Left lobe of liver (tissue), 2 donors: Measurements from ENCODE around the gene FRK. TPM values are rescaled to one million over a fixed set of nuclear protein-coding genes. Genes with fewer than 3 reads are reported as not detected.
A peak's percentile ranks its signal among the peaks of the same experiment; 100 is the strongest.
"Not testable (repeated sequence)": the region's sequence is repeated elsewhere in the genome, so short reads cannot be mapped to it uniquely, and the experiment has no call there.

Experiments used
- ATAC-seq: fragments of 200-7000 bp; cut with Tn5 transposase; one replicate; pipeline ENCODE4 v1.9.1; 2020; ENCODE audit warnings: mild to moderate bottlenecking, moderate library complexity
- DNase-seq: peaks from one replicate; pipeline ENCODE4 v3.0.0-alpha.2; 2020; ENCODE audit warnings: low spot score
- total RNA-seq: library from RNA; stranded (reverse); gene quantifications from one replicate; pipeline ENCODE4 v1.2.1, GENCODE V29; 2021
- donor health status: DM: no; HTN: no; CAD: no; lungs with moderate emphysema.
- donor health status: DM: no; HTN: yes; CAD: no.

FRK gene
- total RNA-seq, 1 donor from 2014 or later = 12.6 TPM

DNA sequence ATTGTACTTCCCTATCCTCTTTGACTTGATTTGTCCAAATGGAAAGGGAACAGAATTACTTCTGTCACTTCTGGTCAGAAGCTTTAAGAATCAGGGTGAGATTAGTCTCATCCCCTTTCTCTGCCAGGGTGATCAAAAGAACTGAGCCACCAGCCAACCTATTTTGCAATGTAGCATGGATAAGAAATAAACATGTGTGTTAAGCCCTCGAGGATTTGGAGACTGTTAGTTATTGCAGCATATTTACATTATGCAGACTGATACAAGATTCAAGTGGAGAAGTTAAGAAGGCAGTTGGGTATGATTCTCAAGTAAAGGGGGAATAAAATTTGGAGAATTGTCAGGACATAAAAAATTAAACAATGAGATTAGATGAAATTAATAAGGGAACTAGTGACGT, 106.0 kb downstream of the FRK start:
- ATAC-seq = no peak
- DNase-seq = no peak

DNA sequence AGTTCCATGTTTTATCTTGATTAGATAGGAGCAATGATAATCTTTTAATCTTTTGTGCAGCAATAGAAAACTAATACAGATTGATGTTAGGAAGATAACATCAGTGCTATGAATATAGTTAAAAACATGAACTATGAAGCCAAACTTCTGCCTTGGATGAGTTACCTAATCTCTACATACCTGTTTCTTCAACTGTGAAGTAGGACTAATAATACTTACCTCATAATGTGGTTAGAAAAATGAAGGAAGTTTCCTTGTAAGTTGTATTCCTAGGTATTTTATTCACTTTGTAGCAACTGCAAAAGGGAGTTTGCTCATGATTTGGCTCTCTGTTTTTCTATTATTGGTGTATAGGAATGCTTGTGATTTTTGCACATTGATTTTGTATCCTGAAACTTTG, 111.9 kb downstream of the FRK start:
- ATAC-seq = no peak
- no peak for DNase-seq

DNA sequence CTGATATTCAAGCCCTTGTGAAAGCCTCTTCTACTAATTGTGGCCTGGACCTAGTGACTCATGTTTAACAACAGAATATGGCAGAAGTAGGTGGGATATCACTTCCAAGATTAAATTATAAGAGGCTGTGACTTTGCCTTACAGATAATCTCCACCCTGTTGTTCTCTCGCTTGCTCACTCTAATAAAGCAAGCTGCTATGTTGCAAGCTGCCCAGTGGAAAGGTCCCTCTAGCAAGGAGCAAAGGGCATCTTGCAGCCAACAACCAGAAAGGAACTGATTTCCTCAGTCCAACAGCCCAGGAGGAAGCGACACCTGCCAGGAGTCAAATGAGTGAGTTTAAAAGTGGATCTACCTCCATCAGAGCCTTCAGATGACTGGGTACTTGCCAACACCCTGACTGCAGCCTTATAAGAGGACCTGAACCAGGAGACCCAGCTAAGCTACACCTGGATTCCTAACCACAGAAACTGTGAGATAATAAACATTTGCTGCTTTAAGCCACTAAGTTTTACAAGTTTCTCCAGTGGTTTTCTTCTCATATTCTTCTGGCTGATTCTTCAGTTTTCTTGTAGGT, 112.6 kb downstream of the FRK start:
- peak; percentile 100 for ATAC-seq
- peak; percentile 74 for DNase-seq

DNA sequence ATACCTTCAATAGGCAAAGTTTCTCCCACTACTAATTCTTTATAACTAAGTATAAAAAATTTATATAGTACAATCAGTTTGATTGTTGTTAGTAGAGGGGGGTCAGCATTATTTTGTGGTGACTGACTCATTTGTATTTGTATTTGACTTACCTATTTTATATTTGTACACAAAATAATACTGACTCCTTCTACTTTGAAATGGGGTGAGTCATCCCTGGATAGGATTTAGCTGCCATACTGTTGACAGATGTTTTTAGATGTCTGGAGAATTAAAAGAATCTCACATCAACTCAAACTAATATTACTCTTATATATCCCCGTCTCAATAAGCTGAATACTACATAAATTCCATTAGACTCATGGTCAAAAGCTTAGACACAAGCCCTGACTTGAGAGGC, 114.9 kb downstream of the FRK start:
- DNase-seq = no peak
- ATAC-seq = no peak

DNA sequence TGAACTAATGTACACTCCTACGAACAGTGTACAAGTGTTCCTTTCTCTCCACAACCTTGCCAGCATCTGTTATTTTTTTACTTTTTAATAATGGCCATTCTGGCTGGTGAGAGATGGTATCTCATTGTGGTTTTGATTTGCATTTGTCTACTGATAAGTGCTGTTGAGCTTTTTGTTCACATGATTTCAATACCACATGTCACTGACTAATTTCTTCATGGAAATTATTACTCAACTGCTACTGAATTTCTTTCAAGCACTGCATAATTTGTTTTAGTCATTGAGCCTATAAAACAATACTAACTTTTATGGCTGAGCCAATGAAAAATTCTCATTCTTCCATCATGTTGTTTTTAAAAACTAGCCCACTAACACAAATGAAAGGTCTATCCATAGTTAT, 115.4 kb downstream of the FRK start:
- ATAC-seq (no peak), DNase-seq (no peak)

DNA sequence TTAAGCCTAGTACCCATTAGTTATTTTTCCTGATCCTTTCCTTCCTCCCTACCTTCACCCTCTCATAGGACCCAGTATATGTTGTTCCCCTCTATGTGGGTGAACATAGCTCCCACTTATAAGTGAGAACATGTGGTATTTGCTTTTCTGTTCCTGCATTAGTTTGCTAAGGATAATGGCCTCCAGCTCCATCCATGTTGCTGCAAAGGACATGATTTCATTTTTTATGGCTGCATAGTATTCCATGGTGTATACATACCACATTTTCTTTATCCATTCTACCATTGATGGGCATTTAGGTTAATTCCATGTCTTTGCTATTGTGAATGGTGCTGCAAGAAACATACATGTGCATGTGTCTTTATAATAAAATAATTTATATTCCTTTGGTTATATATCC, 115.9 kb downstream of the FRK start:
- not testable (repeated sequence) for DNase-seq, ATAC-seq

DNA sequence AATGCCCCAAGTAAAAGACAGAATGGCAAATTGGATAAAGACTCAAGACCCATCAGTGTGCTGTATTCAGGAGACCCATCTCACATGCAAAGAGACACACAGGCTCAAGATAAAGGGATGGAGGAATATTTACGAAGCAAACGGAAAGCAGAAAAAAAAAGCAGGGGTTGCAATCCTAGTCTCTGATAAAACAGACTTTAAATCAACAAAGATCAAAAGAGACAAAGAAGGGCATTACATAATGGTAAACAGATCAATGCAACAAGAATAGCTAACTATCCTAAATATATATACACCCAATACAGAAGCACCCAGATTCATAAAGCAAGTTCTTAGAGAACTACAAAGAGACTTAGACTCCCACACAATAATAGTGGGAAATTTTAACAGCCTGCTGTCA, 123.2 kb downstream of the FRK start:
- DNase-seq, ATAC-seq: not testable (repeated sequence)

DNA sequence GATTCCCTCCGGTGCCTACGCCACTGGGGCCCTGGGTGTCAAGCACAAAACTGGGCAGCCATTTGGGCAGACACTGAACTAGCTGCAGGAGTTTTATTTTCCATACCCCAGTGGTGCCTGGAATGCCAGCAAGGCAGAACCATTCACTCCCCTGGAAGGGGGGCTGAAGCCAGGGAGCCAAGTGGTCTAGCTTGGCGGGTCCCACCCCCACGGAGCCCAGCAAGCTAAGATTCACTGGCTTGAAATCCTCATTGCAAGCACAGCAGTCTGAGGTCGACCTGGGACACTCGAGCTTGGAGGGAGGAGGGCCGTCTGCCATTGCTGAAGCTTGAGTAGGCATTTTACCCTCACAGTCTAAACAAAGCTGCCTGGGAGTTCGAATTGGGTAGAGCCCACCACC, 125.3 kb downstream of the FRK start:
- DNase-seq (no peak), ATAC-seq (no peak)

DNA sequence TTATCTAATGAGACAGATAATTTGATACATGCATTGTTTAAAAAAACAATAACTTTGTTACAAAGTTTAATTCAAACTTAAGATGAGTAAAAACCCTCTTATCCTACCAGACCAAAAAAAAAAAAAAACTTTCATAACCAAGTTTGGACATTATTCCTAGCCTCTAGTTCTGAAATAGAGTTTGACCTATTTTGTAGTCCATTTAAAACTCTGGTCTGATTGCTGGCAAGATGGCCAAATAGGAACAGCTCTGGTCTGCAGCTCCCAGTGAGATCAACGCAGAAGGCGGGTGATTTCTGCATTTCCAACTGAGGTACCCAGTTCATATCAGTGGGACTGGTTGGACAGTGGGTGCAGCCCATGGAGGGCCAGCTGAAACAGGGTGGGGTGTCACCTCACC, 125.9 kb downstream of the FRK start:
- no peak for ATAC-seq
- DNase-seq = no peak

DNA sequence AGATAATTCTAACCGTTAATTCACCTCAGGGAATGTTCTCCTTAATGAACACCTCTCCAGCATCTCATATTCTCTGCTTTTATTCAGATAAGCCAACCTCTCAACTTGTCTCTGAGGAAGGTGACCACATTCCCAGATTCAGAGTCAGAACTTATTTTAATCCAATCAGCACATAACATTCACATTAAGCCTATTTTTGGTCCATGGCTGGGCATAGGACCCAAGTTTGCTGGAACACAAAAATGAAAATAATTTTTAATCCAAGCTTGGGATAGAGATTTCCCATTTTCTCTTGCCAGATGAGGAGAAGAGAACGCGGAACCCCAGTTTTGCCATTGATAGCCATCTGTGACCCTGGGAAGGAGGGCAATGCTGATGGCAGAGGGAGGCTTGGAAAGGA, 126.5 kb downstream of the FRK start:
- DNase-seq = no peak
- ATAC-seq = no peak

DNA sequence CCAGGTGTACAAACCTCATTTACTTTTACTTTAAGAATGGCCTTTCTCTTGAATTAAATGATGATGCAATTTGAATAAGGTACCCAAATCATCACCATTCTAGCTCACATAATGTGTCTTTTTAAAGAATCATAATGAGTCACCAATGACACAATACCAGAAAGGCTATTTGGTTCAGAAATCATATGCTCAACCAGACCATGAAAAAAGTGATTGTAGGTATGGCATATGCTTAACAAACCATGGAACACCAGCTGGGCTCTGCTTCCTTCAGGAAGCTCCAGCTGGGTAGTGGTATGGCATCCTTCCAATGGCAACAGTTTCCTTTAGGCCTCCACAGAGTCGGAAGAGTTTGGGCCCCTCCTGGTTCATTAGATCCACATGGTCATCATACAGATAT, 128.2 kb downstream of the FRK start:
- DNase-seq (no peak), ATAC-seq (no peak)

DNA sequence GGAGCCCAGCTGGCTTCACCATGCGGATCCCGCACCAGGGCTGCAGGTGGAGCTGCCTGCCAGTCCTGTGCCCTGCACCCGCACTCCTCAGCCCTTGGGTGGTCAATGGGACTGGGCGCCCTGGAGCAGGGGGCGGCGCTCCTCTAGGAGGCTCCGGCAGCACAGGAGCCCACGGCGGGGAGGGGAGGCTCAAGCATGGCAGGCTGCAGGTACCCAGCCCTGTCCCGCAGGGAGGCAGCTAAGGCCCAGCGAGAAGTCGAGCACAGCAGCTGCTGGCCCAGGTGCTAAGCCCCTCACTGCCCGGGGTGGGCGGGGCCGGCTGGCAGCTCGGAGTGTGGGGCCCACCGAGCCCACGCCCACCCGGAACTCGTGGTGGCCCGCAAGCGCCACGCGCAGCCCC, 132.7 kb downstream of the FRK start:
- DNase-seq, ATAC-seq: not testable (repeated sequence)

DNA sequence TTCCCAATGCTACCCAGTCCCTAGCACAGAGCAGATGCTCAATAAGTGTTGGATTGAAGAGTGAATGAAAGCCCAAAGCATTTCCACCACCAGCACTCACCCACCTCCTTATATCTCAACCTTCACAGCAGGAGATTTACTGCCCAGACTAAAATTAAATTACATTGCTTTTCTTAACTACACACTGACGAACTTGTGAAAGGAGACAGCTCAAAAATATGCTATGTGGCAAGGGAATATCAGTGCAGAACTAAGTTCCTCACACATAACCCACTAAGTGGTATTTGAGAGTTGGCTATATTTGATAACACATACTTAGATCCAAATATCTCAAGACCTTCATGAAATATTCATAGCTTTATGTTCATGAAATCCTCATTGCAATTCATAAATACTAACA, 137.7 kb downstream of the FRK start:
- DNase-seq (no peak), ATAC-seq (no peak)

DNA sequence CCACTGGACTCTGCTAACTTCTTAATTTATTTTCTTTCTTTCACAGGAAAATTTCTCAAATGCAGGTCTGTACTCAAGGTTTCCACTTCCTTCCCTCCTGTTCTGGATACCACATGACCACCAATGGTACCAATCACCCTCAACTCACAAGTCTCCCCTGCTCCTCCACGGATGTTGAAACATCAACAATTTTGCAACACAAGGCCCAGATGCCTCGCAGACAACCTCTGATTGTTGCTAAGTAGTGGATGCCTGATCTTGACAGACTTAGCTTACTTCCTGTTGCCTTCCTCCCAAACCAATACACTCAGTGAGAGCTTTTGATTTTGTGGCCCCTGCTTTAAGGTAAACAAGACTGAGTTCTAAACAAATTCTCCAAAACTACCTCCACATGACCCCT, 146.6 kb downstream of the FRK start:
- no peak for ATAC-seq

DNA sequence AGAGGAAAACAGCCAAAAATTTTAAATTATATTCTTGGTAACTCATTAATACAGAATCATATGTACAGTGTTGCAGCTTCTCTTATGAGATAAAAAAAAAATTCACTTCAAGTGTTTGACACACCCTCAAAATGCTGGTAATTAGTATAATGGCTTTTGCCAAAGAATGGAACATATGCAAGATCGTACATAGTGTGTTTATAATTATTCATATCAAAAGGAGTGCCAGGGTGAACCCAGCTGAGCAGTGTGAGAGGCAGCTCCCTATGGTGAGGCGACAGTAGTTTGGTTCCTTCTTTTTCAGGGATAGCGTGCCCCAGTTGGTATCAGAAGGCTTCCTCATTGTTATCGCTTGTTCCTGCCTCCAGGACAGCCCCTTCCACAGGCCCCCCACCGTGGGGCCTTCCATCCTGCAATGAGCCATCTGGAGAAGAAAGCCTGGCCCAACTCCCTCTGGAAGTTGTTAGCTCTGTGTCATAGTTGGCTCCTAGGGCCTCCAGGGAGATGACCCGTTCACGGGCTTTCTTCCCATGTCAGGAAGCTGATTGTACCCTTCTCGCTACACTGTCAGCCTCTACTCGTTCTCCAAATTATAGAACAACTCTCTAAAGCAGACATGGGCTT, 150.7 kb downstream of the FRK start:
- no peak for ATAC-seq
- DNase-seq = no peak

More for the DNA sequence above, 146.6 kb downstream of the FRK start:
- DNase-seq = no peak

DNA sequence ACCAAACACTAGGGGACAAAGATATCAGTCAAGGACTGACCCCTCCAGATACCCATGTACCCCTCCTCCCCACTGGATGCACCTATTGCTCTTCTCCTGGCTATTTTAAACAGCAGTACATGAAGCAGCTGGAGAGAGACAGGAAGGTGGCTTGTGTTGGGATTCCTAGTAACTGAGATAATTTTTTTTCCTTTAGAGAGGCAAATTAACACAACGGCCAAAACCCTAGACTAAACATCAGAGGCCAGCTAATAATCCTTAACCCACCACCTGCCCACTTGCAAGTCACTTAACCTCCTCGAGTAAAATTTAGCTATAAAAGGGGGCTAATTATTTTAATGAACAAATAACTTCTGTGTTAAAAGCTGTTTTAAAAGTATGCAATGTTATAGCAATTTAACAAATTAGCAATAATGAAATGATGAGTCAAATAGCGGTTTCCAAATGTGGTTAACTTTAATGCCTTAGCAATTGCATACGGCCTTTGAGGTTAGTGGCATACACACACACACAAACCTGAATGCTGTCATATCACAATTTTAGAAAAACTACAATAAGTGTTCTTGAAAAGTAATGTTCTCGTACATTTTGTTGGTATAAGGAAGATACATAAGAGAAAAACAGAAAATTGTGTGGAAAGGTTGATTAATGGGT, 151.7 kb downstream of the FRK start:
- DNase-seq (no peak), ATAC-seq (no peak)

DNA sequence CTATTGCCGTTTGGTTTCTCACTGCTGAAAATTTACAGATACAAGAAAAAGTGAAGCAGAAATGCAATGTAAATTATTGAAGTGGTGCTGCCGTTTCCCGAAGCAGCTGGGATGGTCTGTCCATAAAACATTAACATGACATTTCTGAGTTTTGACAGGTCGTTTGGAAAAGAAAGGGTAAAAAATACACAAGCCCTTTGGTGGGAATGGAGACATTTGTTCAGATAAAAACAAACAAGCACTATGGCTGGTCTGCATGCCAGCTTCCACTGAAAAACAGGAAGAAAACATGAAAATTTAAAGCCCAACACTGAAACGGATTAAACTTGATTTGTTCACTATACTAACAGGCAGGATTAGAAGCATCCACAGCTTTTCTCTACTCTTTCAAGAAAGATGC, 155.2 kb downstream of the FRK start:
- ATAC-seq (no peak), DNase-seq (no peak)

DNA sequence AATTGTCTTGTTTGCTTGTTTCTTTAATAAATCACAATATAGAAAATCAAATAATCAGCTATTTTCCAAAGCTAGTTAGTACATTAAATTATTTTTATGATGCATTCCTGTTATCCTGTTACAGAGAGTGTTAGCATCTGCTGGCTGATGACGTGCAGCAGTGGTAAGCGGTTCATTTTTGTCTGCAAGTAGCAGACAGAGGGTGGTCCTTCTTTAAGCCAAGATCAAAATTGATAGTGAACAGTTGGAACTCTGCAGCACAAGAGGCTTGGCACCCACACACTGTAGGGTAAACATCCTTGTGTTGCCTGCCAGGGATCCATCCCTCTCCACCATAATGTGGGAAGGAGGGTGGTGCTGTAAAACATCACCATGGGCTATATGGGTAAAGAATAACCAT, 158.3 kb downstream of the FRK start:
- ATAC-seq (no peak), DNase-seq (no peak)

DNA sequence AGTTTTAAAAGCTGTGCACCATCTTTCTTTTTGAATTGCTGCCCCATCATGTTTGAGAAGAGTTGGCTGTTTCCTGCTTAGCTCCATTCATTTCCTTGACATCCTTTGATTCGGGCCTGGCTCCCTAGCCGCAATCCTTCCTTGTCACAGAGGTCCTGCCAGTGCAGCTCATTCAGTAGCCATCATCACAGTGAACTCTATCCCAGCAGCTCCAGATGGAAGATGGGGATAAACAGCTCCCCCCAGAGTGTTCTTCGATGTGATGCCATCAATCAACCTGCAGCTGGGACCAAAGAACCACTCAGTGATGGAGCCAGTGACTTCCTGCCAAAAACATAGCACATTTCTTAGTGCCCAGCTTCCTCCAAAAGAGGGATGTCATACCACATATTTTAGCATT, 158.8 kb downstream of the FRK start:
- ATAC-seq (no peak), DNase-seq (no peak)

DNA sequence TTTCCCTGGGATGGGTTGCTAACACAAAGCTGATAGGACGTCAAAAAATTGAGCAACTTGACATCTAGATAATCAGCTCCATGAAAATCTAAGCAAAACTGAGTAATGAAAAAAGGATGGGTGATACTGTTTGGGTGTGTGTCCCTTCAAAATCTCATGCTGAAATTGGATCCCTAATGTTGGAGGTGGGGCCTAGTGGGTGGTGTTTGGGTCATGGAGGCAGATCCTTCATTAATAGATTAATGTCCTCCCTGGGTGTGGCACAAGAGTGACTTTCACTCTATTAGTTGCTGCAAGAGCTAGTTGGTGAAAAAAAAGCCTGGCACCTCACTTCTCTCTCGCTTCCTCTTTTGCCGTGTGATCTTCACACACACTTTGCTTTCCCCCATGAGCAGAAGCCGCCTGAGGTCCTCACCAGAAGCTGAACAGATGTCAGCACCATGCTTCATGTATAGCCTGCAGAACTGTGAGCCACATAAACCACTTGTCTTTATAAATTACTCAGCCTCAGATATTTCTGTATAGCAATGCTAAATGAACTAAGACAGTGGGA, 160.9 kb downstream of the FRK start:
- DNase-seq (no peak), ATAC-seq (no peak)

DNA sequence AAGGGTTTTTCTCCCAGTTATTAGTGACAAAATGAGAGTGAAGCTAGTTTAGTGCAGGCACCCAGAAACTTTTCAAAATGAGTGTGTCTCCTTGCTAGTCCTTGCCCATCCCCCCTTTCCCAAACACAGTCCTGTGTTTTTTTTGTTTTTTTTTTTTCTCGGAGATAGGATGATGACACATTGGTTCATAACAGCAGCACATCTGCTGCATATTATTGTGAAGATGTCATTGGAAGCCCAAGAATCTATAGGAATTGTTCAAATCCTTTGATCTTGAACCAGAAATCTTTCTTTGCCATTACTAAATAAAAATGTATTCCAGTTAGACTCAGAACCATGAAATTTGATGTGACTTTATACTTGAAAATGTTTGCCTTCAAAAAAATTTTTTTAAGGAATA, 162.4 kb downstream of the FRK start:
- ATAC-seq = no peak

DNA sequence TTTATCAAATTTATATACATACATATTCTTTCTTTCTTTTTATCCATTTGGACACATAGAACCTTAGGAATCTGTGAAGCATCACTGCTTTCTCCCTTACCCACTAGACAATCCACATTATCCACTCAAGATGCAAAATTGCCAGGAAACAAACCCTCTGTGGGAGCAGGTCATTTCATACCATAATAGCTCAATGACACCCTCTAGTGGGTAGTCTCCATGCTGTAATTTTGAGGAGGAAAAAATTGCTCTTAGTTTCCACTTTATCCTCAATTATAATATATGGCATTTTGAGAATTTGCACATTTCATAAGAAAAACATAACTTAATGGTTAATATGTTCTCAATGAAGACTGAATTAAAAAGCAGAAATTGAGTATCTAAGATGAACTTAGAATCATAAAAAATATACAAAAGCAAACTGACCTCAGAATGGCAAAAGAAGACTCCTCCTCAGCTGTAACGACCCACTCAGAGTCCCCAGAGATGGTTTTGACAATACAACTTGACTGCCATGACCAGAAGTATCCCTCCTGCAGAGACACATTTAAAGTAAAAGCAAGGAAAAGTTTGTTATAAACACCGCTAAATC, 164.1 kb downstream of the FRK start:
- no peak for DNase-seq
- ATAC-seq = peak; percentile 84

More for the DNA sequence above, 162.4 kb downstream of the FRK start:
- DNase-seq = no peak
